Measurements from ENCODE around the gene CLBA1.
A peak's percentile ranks its signal among the peaks of the same experiment; 100 is the strongest.

CLBA1 gene

GRCh38 chr14:104982548-104983230 lies 2.9 kb upstream of the CLBA1 start:
- TF ChIP-seq CTCF (IDR thresholded peaks at IDR 0.05; ENCODE audit: insufficient read depth, low read length, poor library complexity, severe bottlenecking) = no peak
- H3K27me3 ChIP-seq (replicated peaks; ENCODE audit: control insufficient read depth, insufficient read depth, low read length) = peaks cover 1% of the 10 kb centered on the region; the same call in 1 of the 2 replicates
- no peak overlapping the region for H3K4me3 ChIP-seq (replicated peaks; ENCODE audit: low read depth, low read length)
- no peaks in the 10 kb centered on the region for H3K36me3 ChIP-seq (ENCODE audit: control insufficient read depth, insufficient read depth, low read length)
- DNase-seq (ENCODE audit: extremely low read depth, insufficient read length) = no peak

- no peak for TF ChIP-seq CTCF (IDR thresholded peaks at IDR 0.05; ENCODE audit: insufficient read depth, low read length, poor library complexity, severe bottlenecking)
- H3K36me3 ChIP-seq (ENCODE audit: control insufficient read depth, insufficient read depth, low read length) = no peaks in the 10 kb centered on the region
- H3K27me3 ChIP-seq (replicated peaks; ENCODE audit: control insufficient read depth, insufficient read depth, low read length) = peaks cover 1% of the 10 kb centered on the region; the same call in 1 of the 2 replicates
- no peak overlapping the region for H3K4me3 ChIP-seq (replicated peaks; ENCODE audit: low read depth, low read length)
- no peak for DNase-seq (ENCODE audit: extremely low read depth, insufficient read length)
Measured at GRCh38 chr14:104983231-104983721, 2.3 kb upstream of the CLBA1 start.

DNA sequence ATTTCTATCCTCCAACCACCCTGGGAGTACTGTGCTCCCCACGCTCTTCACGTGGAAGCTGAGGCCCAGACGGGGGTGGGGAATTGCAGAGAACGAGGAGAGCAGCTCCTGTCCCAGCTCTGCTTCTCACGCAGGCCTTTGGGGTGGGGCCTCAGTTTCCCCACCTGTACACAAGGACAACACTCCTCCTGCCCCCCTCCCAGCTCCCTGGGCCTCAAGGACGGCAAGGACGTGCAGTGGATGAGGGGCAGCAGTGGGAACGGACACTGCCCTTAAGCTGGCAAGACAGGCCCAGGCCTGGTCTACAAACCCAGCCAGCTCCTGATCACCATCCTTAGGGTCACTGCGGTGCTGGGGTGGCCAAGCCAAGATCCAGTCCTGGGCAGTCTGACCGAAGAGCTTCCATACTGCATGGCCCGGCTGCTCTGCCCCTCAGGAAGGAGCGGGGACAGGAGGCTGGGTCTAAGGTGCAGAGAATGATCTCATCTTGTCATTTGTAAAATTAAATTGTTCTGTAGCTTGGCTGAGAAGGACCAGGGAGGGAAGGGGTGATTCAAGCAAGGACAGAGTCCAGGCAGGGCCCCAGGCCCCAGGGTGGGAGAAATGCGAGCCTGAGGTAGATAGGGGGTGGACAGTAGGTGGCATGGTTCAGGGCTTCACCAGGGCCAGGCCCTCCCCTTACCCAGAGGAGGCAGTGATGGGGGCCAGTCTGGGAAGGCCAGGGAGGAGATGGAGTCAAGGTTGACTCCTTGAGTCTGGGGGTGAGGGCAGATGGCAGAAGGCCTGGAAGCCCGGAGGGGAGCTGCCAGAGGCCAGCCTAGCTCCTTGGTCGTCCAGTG lies 1.3 kb upstream of the CLBA1 start:
- H3K27me3 ChIP-seq (replicated peaks; ENCODE audit: control insufficient read depth, insufficient read depth, low read length) = no peaks in the 10 kb centered on the region

DNA sequence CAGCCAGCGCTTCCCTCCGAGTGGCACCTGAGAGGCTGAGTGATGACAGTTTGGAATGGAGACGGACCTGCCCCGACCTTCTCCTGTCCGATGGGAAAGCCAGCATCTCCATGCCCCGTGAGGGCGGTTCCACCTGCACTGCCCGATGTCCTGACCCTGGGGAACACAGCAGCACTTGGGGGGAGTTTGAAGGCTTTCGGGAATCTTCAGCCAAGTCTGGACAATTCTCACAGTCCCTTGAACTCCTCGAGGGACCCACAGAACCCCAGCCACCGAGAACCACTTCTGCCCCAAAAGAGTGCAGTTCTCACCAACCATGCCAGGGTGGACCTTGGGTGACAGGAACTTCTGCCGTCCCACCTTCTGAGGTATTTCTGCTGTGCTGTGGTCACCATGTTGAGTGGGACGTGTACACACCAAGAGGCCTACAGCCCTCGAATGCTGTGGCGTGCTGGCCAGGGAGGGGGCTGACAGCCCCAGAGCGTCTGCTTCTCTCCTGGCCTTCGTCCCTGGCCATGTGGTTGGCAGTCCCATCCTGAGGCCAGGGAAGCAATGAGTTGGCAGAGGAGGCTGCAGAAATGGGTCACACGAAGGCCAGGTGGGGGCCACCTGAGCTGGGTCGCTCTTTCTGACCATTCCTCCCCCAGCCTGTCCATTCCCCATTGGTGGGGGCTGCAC lies 1.0 kb downstream of the CLBA1 start:
- DNase-seq (ENCODE audit: extremely low read depth, insufficient read length) = no peak

More for the DNA sequence above, 1.3 kb upstream of the CLBA1 start:
- no peak for TF ChIP-seq CTCF (IDR thresholded peaks at IDR 0.05; ENCODE audit: insufficient read depth, low read length, poor library complexity, severe bottlenecking)
- DNase-seq (ENCODE audit: extremely low read depth, insufficient read length) = no peak
- Histone ChIP-seq H3K36me3 (ENCODE audit: control insufficient read depth, insufficient read depth, low read length) (no peaks in the 10 kb centered on the region; the same call in 1 of the 2 replicates), H3K4me3 (replicated peaks; ENCODE audit: low read depth, low read length) (no peak overlapping the region)

More for the DNA sequence above, 1.0 kb downstream of the CLBA1 start:
- Histone ChIP-seq H3K4me3 (replicated peaks; ENCODE audit: low read depth, low read length) (peak overlapping the region; percentile 72; the same call in 1 of the 2 replicates), H3K36me3 (ENCODE audit: control insufficient read depth, insufficient read depth, low read length) (no peaks in the 10 kb centered on the region; the same call in 1 of the 2 replicates), H3K27me3 (replicated peaks; ENCODE audit: control insufficient read depth, insufficient read depth, low read length) (no peaks in the 10 kb centered on the region)
- TF ChIP-seq CTCF (IDR thresholded peaks at IDR 0.05; ENCODE audit: insufficient read depth, low read length, poor library complexity, severe bottlenecking) = no peak
